Endothelial cell of umbilical vein (primary cell): ENCODE results near the gene VSTM2B. TPM values are rescaled to one million over a fixed set of nuclear protein-coding genes. Genes with fewer than 3 reads are reported as not detected.

Experiments
- BruUV-seq: library from RNA; stranded (reverse); fragments of 400-500 nt; replicated peaks from 2 replicates; lab custom pipeline; 2021; lab: Mats Ljungman, UMichigan
- CTCF ChIA-PET: fragments of 300-600, 350-600 bp; sonication (Branson Sonifier 250); formaldehyde crosslinking; loops from one replicate; lab custom pipeline; 2021; ENCODE audit warnings: antibody characterized with exemption, inconsistent platforms; lab: Charles Lee
- POLR2A ChIA-PET: fragments of 300-600, 350-600 bp; sonication (Branson Sonifier 250); formaldehyde crosslinking; loops from one replicate; lab custom pipeline; 2021; ENCODE audit warnings: antibody characterized with exemption, inconsistent platforms; lab: Charles Lee
- DNase-seq: peaks from one replicate; pipeline ENCODE4 v3.0.0-alpha.2; 2011; ENCODE audit warnings: low read depth, low spot score
- FAIRE-seq: peaks from 2 replicates; lab custom pipeline; 2011; peaks lifted over from hg19 to GRCh38; lab: Jason Lieb, UNC
- H2AFZ ChIP-seq: 2 replicates; pipeline ENCODE4 v1.6.0; 2012; ENCODE audit warnings: low read depth, low read length, control low read depth, inconsistent platforms
- H3K27ac ChIP-seq: 2 replicates; pipeline ENCODE4 v1.5.1; 2011; ENCODE audit warnings: low read depth, mild to moderate bottlenecking, control low read depth, low read length, moderate library complexity; ENCODE audit not compliant: insufficient read depth
- H3K27me3 ChIP-seq, 2 experiments: 2 replicates each; pipeline versions ENCODE4 v1.6.0 to v1.6.1; 2011; ENCODE audit warnings: low read length in 2 of 2, mixed read lengths in 1 of 2; ENCODE audit not compliant: control insufficient read depth in 2 of 2, insufficient read depth in 2 of 2
- H3K36me3 ChIP-seq, 2 experiments: 2 replicates in 1 of 2; 3 replicates in 1 of 2; pipeline ENCODE4 v1.5.1; 2011; ENCODE audit warnings: low read length in 2 of 2, mild to moderate bottlenecking in 1 of 2, moderate library complexity in 1 of 2; ENCODE audit not compliant: control insufficient read depth in 2 of 2, insufficient read depth in 2 of 2; ENCODE audit errors: extremely low read depth in 1 of 2
- H3K4me1 ChIP-seq: 3 replicates; pipeline ENCODE4 v1.5.1; 2011; ENCODE audit warnings: mild to moderate bottlenecking, low read length; ENCODE audit not compliant: control insufficient read depth, insufficient read depth; ENCODE audit errors: extremely low read depth
- H3K4me2 ChIP-seq: 2 replicates; pipeline ENCODE4 v1.6.1; 2011; ENCODE audit warnings: low read length, control low read depth, mixed read lengths; ENCODE audit not compliant: insufficient read depth
- H3K4me3 ChIP-seq, 3 experiments: fragments of 200-600 bp in 1 of 3; sonication (generic), shearing (Covaris generic) in 1 of 3; replicated peaks in 1 of 3; 2 replicates each; pipeline ENCODE4 v1.5.1; 2011 to 2016; ENCODE audit warnings: control low read depth in 3 of 3, low read length in 3 of 3, mild to moderate bottlenecking in 2 of 3, inconsistent platforms in 1 of 3, low read depth in 1 of 3, moderate library complexity in 1 of 3; ENCODE audit not compliant: insufficient read depth in 1 of 3
- H3K79me2 ChIP-seq: 2 replicates; pipeline ENCODE4 v1.6.0; 2012; ENCODE audit warnings: low read length, inconsistent platforms; ENCODE audit not compliant: control insufficient read depth, insufficient read depth
- H3K9ac ChIP-seq: replicated peaks from 2 replicates; pipeline ENCODE3; 2011; ENCODE audit warnings: low read length, control low read depth; ENCODE audit not compliant: insufficient read depth; ENCODE audit errors: extremely low read depth
- H3K9me1 ChIP-seq: replicated peaks from 3 replicates; pipeline ENCODE4 v1.6.0; 2011; ENCODE audit warnings: mild to moderate bottlenecking, low read length; ENCODE audit not compliant: control insufficient read depth, insufficient read depth; ENCODE audit errors: extremely low read depth
- H3K9me3 ChIP-seq: replicated peaks from 2 replicates; pipeline ENCODE4 v1.5.1; 2012; ENCODE audit warnings: low read length, inconsistent platforms; ENCODE audit not compliant: control insufficient read depth, insufficient read depth
- H4K20me1 ChIP-seq: replicated peaks from 2 replicates; pipeline ENCODE3; 2011; ENCODE audit warnings: mild to moderate bottlenecking, low read length; ENCODE audit not compliant: control insufficient read depth, insufficient read depth; ENCODE audit errors: extremely low read depth
- EZH2 ChIP-seq: IDR thresholded peaks from 2 replicates; pipeline ENCODE4 v1.6.1; 2012; ENCODE audit warnings: borderline replicate concordance, low read depth, mild to moderate bottlenecking, moderate library complexity, low read length, inconsistent platforms; ENCODE audit not compliant: severe bottlenecking
- FOS ChIP-seq: IDR thresholded peaks from 2 replicates; pipeline ENCODE4 v1.6.1; 2011; ENCODE audit warnings: mild to moderate bottlenecking, low read length, moderate library complexity, borderline replicate concordance; ENCODE audit not compliant: insufficient read depth
- GATA2 ChIP-seq: IDR thresholded peaks from 2 replicates; pipeline ENCODE4 v1.7.0; 2011; ENCODE audit warnings: low read depth, mild to moderate bottlenecking, moderate library complexity, mixed read lengths, low read length; ENCODE audit not compliant: insufficient read length, insufficient read depth
- JUN ChIP-seq: IDR thresholded peaks from 2 replicates; pipeline ENCODE4 v1.6.1; 2011; ENCODE audit warnings: borderline replicate concordance, low read depth; ENCODE audit not compliant: insufficient read length, insufficient read depth
- MAX ChIP-seq: IDR thresholded peaks from 2 replicates; pipeline ENCODE4 v1.6.1; 2011; ENCODE audit not compliant: insufficient read depth, insufficient read length
- MYC ChIP-seq: IDR thresholded peaks from one replicate; pipeline ENCODE4 v1.6.1; 2011; ENCODE audit warnings: mild to moderate bottlenecking, low read depth, low read length
- POLR2A ChIP-seq: IDR thresholded peaks from 2 replicates; pipeline ENCODE4 v1.6.1; 2012; ENCODE audit warnings: low read depth, mild to moderate bottlenecking, control low read depth, low read length
- POLR2AphosphoS5 ChIP-seq: IDR thresholded peaks from 2 replicates; pipeline ENCODE4 v1.6.1; 2012; ENCODE audit warnings: low read depth, mild to moderate bottlenecking, control low read depth, low read length, moderate library complexity; ENCODE audit not compliant: insufficient read depth
- dilution Hi-C: fragments of 300-500 bp; cut with MboI; formaldehyde crosslinking; loops from one replicate; pipeline ENCODE4 v1.15.0; 2019; ENCODE audit warnings: low sequenced_read_pairs; ENCODE audit not compliant: extremely low pct_ligation_motif_present
- intact Hi-C: fragments of 100-400 bp; cut with micrococcal nuclease; formaldehyde crosslinking; loops from one replicate; pipeline ENCODE4 v1.10.0; 2022
- polyA plus RNA-seq, 4 experiments: library from polyadenylated mRNA; depleted of rRNA in 3 of 4; stranded (reverse) in 3 of 4; unstranded in 1 of 4; fragments of >200 nt; gene quantifications; 2 replicates each; pipeline versions ENCODE4 v1.2.1 to v1.2.3, GENCODE V29; 2011 to 2012; ENCODE audit warnings: missing spikeins in 1 of 4
- total RNA-seq: library from RNA; stranded (reverse); gene quantifications from 2 replicates; pipeline ENCODE4 v1.2.3, GENCODE V29; 2021
- TF ChIP-seq, protein P1 (sequence below), 2 donors: IDR thresholded peaks; 1 replicate in 1 of 2; 2 replicates in 1 of 2; pipeline ENCODE4 v1.5.1; 2011; ENCODE audit warnings: low read length in 2 of 2, mild to moderate bottlenecking in 2 of 2, moderate library complexity in 2 of 2, control low read depth in 1 of 2, inconsistent platforms in 1 of 2, low read depth in 1 of 2; ENCODE audit not compliant: insufficient read depth in 1 of 2; ENCODE audit errors: extremely low read depth in 1 of 2

VSTM2B gene
- total and polyA plus RNA-seq, 2 donors (not counting 3 experiments of a cell fraction or from before 2014, with no cell fraction given), result not detected

- BruUV-seq, result no TSS peak
- Histone ChIP-seq H3K4me3 (no peak overlapping the region), H3K9me3 (no peaks in the 10 kb centered on the region), H3K4me1 (no peaks in the 10 kb centered on the region), H3K79me2 (no peaks in the 10 kb centered on the region), H3K27ac (no peak overlapping the region), H3K9ac (no peak overlapping the region), H3K9me1 (no peaks in the 10 kb centered on the region), H4K20me1 (no peaks in the 10 kb centered on the region), H2AFZ (no peak overlapping the region), H3K36me3 (no peaks in the 10 kb centered on the region), H3K4me2 (no peak overlapping the region), H3K27me3 (no peaks in the 10 kb centered on the region)
- DNase-seq (no peak), FAIRE-seq (no peak)
- intact Hi-C loops, result no loop called here
- dilution Hi-C loops, result no loop called here
- ChIA-PET POLR2A (no interaction called here), CTCF (no interaction called here)
- TF ChIP-seq MYC, result no peak
- no peak for TF ChIP-seq POLR2A
- no peak for TF ChIP-seq POLR2AphosphoS5
- no peak for TF ChIP-seq EZH2
- TF ChIP-seq, protein P1, sequence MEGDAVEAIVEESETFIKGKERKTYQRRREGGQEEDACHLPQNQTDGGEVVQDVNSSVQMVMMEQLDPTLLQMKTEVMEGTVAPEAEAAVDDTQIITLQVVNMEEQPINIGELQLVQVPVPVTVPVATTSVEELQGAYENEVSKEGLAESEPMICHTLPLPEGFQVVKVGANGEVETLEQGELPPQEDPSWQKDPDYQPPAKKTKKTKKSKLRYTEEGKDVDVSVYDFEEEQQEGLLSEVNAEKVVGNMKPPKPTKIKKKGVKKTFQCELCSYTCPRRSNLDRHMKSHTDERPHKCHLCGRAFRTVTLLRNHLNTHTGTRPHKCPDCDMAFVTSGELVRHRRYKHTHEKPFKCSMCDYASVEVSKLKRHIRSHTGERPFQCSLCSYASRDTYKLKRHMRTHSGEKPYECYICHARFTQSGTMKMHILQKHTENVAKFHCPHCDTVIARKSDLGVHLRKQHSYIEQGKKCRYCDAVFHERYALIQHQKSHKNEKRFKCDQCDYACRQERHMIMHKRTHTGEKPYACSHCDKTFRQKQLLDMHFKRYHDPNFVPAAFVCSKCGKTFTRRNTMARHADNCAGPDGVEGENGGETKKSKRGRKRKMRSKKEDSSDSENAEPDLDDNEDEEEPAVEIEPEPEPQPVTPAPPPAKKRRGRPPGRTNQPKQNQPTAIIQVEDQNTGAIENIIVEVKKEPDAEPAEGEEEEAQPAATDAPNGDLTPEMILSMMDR (IDR thresholded peaks at IDR 0.05; ENCODE audit: extremely low read depth in 1 of 2, insufficient read depth in 1 of 2, low read depth in 1 of 2, low read length in 2 of 2), result no peak
- no peak for TF ChIP-seq GATA2
- no peak for TF ChIP-seq FOS
- TF ChIP-seq MAX, result no peak
- no peak for TF ChIP-seq JUN
These were observed 14.3 kb downstream of the VSTM2B start for GRCh38 chr19:29540114-29540513.
